Skeletal muscle satellite cell (primary cell): Measurements from ENCODE around the gene VWCE.
"Not testable (repeated sequence)": the region's sequence is repeated elsewhere in the genome, so short reads cannot be mapped to it uniquely, and the experiment has no call there.

Experiments
- H3K27me3 ChIP-seq: 2 replicates; pipeline ENCODE4 v1.7.0; 2013; ENCODE audit warnings: low read length; ENCODE audit not compliant: control insufficient read depth, insufficient read depth
- H3K36me3 ChIP-seq: 2 replicates; pipeline ENCODE4 v1.7.0; 2013; ENCODE audit warnings: mild to moderate bottlenecking, control low read depth, low read length; ENCODE audit not compliant: insufficient read depth
- H3K4me1 ChIP-seq: 2 replicates; pipeline ENCODE4 v1.7.0; 2013; ENCODE audit warnings: low read length; ENCODE audit not compliant: control insufficient read depth, insufficient read depth
- H3K4me2 ChIP-seq: 2 replicates; pipeline ENCODE4 v1.7.0; 2013; ENCODE audit warnings: mild to moderate bottlenecking, low read length
- H3K4me3 ChIP-seq: 2 replicates; pipeline ENCODE4 v1.7.0; 2013; ENCODE audit warnings: low read length
- H3K9ac ChIP-seq: 2 replicates; pipeline ENCODE4 v1.7.0; 2013; ENCODE audit warnings: mild to moderate bottlenecking, low read depth, low read length, moderate library complexity
- H3K9me3 ChIP-seq: replicated peaks from 2 replicates; pipeline ENCODE4 v1.7.0; 2013; ENCODE audit warnings: mild to moderate bottlenecking, control low read depth, low read length

VWCE gene

GRCh38 chr11:61240875-61241274 is 54.2 kb downstream of the VWCE start, which contains the start of gene PGA5:
Gene PGA5, plus strand, starts transcription at chr11:61241175. Its CDS starts 52 bp downstream, at chr11:61241227.
- H3K9ac ChIP-seq, result not testable (repeated sequence)

GRCh38 chr11:61240288-61240687 is 54.8 kb downstream of the VWCE start:
- not testable (repeated sequence) for H3K4me1 ChIP-seq, H3K9me3 ChIP-seq, H3K4me2 ChIP-seq, H3K9ac ChIP-seq, H3K4me3 ChIP-seq, H3K27me3 ChIP-seq, H3K36me3 ChIP-seq

More at GRCh38 chr11:61240875-61241274, 54.2 kb downstream of the VWCE start, which contains the start of gene PGA5:
- H3K27me3 ChIP-seq, H3K9me3 ChIP-seq, H3K4me1 ChIP-seq, H3K4me2 ChIP-seq, H3K36me3 ChIP-seq, H3K4me3 ChIP-seq: not testable (repeated sequence)

GRCh38 chr11:61237130-61237529 is 58.0 kb downstream of the VWCE start:
- not testable (repeated sequence) for H3K9me3 ChIP-seq, H3K4me1 ChIP-seq, H3K27me3 ChIP-seq, H3K9ac ChIP-seq, H3K4me3 ChIP-seq, H3K4me2 ChIP-seq, H3K36me3 ChIP-seq

- not testable (repeated sequence) for H3K9ac ChIP-seq, H3K4me1 ChIP-seq, H3K9me3 ChIP-seq, H3K4me3 ChIP-seq, H3K36me3 ChIP-seq, H3K4me2 ChIP-seq, H3K27me3 ChIP-seq
These were observed 62.5 kb downstream of the VWCE start for GRCh38 chr11:61232548-61233145.

- H3K4me2 ChIP-seq, H3K4me3 ChIP-seq, H3K4me1 ChIP-seq: not testable (repeated sequence)
These were observed 63.5 kb downstream of the VWCE start for GRCh38 chr11:61231585-61231984.

GRCh38 chr11:61231033-61231432 is 64.1 kb downstream of the VWCE start:
- H3K4me3 ChIP-seq, H3K36me3 ChIP-seq, H3K9ac ChIP-seq, H3K9me3 ChIP-seq, H3K4me1 ChIP-seq, H3K4me2 ChIP-seq, H3K27me3 ChIP-seq: not testable (repeated sequence)

More at GRCh38 chr11:61231585-61231984, 63.5 kb downstream of the VWCE start:
- H3K27me3 ChIP-seq, H3K36me3 ChIP-seq, H3K9ac ChIP-seq, H3K9me3 ChIP-seq: not testable (repeated sequence)

GRCh38 chr11:61229458-61229857 is 65.7 kb downstream of the VWCE start:
- H3K9me3 ChIP-seq, H3K36me3 ChIP-seq, H3K27me3 ChIP-seq, H3K4me2 ChIP-seq, H3K9ac ChIP-seq, H3K4me1 ChIP-seq, H3K4me3 ChIP-seq: not testable (repeated sequence)

- H3K9me3 ChIP-seq, H3K36me3 ChIP-seq, H3K4me1 ChIP-seq, H3K4me3 ChIP-seq, H3K4me2 ChIP-seq, H3K27me3 ChIP-seq, H3K9ac ChIP-seq: not testable (repeated sequence)
These were observed 68.5 kb downstream of the VWCE start for GRCh38 chr11:61226457-61227137.

- H3K4me2 ChIP-seq, H3K27me3 ChIP-seq, H3K9ac ChIP-seq, H3K4me1 ChIP-seq, H3K36me3 ChIP-seq, H3K9me3 ChIP-seq, H3K4me3 ChIP-seq: not testable (repeated sequence)
These were observed 72.4 kb downstream of the VWCE start for GRCh38 chr11:61222692-61223091.

GRCh38 chr11:61222047-61222446 is 73.1 kb downstream of the VWCE start, which contains the start of gene PGA4:
Gene PGA4, plus strand, starts transcription at chr11:61222347. Its CDS starts 54 bp downstream, at chr11:61222401.
- H3K4me1 ChIP-seq, H3K9ac ChIP-seq, H3K4me2 ChIP-seq, H3K27me3 ChIP-seq, H3K36me3 ChIP-seq, H3K4me3 ChIP-seq, H3K9me3 ChIP-seq: not testable (repeated sequence)

- not testable (repeated sequence) for H3K9ac ChIP-seq, H3K36me3 ChIP-seq, H3K4me3 ChIP-seq
These were observed 76.1 kb downstream of the VWCE start for GRCh38 chr11:61219016-61219415.

GRCh38 chr11:61218306-61218705 is 76.8 kb downstream of the VWCE start:
- not testable (repeated sequence) for H3K4me1 ChIP-seq

More at GRCh38 chr11:61219016-61219415, 76.1 kb downstream of the VWCE start:
- H3K4me2 ChIP-seq, H3K4me1 ChIP-seq, H3K9me3 ChIP-seq, H3K27me3 ChIP-seq: not testable (repeated sequence)

More at GRCh38 chr11:61218306-61218705, 76.8 kb downstream of the VWCE start:
- H3K9ac ChIP-seq, H3K4me3 ChIP-seq, H3K9me3 ChIP-seq, H3K36me3 ChIP-seq, H3K4me2 ChIP-seq, H3K27me3 ChIP-seq: not testable (repeated sequence)
